ENCODE data around the gene TIMM8B.
"Not testable (repeated sequence)": the region's sequence is repeated elsewhere in the genome, so short reads cannot be mapped to it uniquely, and the experiment has no call there.

The TIMM8B gene, protein sequence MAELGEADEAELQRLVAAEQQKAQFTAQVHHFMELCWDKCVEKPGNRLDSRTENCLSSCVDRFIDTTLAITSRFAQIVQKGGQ

DNA sequence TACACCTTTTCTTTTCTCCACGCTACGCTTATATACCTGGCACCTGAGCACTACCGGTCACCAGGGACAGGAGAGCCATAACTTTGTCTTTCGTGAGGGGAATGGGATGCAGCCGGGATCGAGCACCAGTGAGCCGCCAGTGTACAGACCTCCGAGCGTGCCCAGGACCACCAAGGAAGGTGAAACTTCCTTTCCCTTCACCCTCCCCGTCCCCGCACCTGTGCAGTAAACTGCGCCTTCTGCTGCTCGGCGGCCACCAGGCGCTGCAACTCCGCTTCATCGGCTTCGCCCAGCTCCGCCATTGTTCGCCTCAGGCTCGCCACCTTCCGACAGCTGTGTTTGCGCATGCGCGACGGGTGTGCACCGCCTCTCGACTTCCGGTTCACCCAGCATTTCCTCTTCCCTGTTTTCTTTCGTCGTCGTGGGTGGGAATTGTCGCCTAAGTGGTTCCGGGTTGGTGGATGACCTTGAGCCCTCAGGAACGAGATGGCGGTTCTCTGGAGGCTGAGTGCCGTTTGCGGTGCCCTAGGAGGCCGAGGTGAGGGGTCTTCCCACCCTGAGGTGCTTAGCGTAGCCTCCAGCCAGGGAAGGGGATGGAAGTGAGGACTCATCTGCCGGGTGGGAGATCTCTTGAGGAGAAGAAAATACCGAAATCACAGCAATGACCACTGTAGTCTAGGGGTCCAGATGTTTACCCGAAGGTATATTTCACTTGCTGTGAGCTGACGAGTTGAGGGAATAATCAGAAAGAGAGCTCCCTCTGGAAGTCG lies at the start of gene TIMM8B, which contains the start of gene SDHD:
Gene TIMM8B, minus strand, starts transcription at position 335 of the 770 bp plus-strand sequence. Its CDS starts 33 bp downstream, at position 302.
Gene SDHD, plus strand, starts transcription at position 452 of the 770 bp plus-strand sequence. Its CDS starts 35 bp downstream, at position 487.
- DNase-seq (ENCODE audit: low read depth) = peak; percentile 94

DNA sequence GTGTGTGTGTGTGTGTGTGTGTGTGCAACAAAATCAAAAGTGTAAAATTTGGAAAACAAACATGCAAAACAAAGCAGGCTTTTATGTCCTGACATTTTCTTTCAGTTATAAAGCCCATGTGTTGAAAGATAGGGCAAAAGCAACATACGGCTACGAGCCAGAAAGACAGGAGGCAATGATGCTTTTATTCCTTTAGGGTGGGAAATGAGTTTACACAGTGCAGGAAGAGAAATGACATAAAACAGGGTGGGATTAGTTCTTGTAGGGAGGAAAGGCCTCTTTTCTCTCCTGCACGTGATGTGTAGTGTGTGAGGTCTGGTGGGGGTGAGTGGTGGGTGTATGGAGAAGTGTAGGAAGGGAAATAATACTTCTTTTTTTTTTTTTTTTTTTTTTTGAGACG lies 47.9 kb upstream of the TIMM8B start:
- no peak for DNase-seq (ENCODE audit: low read depth)

DNA sequence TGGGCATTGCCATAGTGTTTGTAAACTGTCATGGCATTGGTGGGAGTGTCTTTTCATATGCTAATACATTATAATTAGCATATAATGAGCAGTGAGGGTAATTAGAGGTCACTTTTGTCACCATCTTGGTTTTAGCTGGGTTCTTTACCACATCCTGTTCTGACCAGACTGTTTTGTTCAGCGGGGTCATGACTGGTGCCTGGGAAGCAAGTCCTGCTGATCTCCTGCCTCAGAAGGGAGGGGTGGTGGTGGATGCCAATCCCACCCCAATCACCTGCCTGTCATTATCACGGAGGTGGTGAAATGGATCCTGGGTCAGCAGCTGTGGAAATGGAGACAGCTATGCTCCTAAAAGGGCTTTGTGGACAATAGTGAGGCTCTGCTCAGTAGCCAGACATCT lies 46.2 kb upstream of the TIMM8B start:
- no peak for DNase-seq (ENCODE audit: low read depth)

DNA sequence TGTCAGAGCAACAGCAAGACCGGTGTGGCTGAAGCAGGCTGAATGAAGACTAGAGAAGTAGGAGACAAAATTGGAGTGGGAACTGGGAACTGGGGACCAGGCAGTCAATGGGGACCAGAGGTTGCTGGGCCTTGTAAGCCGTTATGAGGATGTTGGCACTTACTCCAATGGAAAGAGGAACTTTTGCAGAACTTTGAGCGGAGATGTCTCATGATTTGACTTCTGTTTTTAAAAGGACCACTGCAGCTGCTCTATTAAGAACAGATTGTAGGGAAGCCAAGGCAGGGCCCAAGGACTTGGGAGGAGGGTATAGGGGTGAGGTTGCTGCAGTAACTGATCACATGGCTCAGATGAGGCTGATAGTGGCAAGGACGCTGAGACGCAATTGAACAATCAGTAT lies 43.1 kb upstream of the TIMM8B start:
- DNase-seq (ENCODE audit: low read depth) = no peak

DNA sequence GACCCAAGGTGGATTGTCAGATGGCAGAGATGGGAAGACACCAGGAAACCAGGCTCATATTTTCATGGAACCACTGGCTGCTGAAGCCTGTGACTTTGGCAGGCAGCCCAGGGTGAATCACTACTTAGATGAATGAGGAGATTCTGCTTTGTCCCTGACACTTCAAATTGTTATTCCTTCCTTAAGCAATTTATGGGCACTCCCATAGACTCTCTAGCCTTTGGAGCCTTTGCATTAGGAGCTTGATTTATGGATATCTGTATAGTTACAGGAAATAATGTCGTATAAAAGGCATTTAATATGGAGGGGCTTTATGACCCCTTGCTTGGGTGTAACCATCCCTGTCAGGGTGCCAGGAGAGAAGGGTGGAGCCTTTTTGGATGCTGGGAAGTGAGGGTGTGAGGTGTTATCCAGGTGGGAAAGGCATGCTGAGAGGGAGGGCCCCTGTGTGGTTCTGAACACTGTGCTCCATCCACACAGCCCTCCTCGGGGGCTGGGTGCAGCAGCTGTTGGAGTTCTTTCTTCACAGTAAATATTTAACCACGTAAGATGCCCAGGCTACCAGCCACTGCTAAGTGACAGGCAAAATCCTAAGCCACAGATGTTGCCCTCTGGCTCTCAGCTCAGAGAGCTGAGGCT lies 42.0 kb upstream of the TIMM8B start:
- DNase-seq (ENCODE audit: low read depth) = no peak

DNA sequence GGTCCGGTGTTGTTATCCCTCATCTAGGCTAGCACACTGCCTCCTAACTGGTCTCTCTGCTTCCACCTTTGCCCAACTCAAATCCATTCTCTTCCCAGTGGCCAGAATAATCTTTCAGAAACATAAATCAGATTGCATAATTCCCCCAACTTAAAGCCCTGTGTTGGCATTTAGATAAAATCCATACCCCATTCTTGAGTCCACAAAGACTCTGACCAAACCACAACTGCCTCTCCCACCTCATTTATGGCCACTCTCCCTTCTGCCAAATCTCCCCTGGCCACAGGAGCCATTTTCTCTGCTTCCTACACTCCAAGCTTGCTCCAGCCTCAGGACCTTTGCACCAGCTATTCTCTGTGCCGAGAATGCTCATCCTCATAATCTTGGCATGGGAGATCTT lies 40.5 kb upstream of the TIMM8B start:
- no peak for DNase-seq (ENCODE audit: low read depth)

DNA sequence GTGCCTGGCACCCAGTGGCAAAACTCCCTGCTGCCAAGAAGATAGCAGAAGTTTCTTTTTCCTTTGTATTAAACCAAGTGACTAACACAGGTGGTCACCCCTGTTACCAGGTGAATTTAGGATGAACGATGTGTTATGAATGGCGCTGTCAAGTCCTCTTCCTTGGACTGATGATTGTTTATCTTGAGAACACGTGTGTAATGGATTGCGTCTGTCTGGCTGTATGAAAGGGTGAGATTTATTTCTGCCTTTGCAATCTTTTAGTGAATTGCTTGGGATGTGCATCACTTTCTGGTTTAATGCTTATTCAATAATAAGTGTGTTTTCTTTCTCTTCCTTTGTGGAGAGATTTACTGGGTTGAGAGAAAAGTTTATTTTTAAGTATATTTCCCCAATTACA lies 36.6 kb upstream of the TIMM8B start:
- DNase-seq (ENCODE audit: low read depth) = no peak

DNA sequence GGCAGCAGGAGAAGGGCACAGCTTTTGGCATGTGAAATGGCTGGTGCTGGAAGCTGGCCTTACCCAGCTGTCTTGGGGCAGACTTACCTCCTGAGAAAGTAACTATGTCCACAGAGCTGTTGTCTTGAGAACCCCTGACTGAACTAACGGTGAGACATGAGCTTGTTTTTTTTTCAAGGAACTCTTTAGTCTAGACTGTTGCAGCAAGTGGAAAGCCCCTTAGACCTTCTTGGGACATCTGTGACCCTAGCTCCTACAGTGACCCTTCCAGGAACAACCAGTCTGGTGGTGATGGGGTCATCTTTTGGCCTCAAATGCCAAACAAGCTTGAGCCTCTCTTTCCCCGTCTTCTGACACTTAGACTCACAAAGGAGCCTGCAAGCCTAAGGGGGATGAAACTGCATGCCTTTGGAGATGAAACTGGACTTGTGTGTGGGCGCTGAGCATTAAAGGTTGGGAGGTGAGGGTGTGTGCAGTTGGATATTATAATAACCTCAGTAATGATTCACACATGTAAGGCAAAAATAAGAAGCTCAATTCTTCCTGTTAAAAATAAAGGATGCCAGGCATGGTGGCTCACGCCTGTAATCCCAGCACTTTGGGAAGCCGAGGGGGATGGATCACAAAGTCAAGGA lies 35.5 kb upstream of the TIMM8B start:
- no peak for DNase-seq (ENCODE audit: low read depth)

DNA sequence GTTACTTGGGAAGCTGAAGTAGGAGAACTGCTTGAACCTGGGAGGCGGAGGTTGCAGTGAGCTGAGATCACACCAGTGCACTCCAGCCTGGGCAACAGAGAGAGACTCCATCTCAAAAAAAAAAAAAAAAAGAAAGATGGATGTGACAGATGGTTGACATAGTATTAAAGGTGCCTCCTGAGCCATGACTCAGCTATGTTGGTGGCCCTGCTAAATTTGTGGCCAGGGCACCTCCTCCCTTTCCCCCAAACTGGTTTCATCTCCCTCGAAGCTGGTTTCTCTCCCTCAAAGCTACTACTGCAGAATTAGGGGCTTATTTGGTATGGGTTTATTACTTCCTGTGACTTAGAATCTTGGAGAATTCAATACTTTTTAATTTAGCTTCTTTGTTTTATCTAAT lies 31.6 kb upstream of the TIMM8B start:
- DNase-seq (ENCODE audit: low read depth) = no peak

DNA sequence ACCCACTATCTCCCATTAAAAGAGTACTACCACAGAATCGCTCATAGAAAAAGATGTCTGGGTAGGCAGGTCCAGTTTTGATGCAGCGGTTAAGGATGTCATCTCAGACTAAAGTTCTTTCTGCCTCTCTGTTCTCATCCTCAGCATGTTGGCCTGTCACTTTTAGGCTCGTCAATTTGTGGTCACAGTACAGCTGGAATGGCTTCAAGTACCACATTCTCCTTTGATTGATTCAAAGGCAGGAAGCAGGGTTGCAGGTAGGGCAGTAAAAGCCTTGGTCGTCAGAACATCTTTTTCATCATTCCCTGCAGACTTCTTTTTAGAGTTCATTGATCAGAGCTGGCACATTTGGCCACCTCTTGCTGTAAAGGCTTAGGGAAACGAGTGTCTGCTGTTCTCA lies 28.8 kb upstream of the TIMM8B start:
- no peak for DNase-seq (ENCODE audit: low read depth)

DNA sequence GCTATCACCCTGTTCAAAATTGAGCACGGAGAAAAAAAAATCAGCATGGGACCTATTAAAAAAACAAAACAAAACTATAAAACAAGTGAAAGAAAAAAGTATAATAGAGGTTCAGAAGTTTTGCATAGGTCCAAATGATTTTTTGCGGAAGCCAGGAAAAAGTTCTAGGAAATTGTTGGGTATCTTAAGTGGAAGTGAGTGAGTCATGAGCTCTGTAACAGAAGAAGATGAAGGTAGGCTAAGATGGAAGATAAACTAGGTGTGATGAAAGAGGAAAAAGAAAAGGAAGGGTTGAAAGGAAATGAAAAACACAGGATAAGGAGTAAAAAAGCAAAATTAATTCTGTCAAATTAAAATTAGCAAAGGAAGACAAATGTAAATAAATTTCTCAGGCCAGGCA lies 27.9 kb upstream of the TIMM8B start:
- no peak for DNase-seq (ENCODE audit: low read depth)

DNA sequence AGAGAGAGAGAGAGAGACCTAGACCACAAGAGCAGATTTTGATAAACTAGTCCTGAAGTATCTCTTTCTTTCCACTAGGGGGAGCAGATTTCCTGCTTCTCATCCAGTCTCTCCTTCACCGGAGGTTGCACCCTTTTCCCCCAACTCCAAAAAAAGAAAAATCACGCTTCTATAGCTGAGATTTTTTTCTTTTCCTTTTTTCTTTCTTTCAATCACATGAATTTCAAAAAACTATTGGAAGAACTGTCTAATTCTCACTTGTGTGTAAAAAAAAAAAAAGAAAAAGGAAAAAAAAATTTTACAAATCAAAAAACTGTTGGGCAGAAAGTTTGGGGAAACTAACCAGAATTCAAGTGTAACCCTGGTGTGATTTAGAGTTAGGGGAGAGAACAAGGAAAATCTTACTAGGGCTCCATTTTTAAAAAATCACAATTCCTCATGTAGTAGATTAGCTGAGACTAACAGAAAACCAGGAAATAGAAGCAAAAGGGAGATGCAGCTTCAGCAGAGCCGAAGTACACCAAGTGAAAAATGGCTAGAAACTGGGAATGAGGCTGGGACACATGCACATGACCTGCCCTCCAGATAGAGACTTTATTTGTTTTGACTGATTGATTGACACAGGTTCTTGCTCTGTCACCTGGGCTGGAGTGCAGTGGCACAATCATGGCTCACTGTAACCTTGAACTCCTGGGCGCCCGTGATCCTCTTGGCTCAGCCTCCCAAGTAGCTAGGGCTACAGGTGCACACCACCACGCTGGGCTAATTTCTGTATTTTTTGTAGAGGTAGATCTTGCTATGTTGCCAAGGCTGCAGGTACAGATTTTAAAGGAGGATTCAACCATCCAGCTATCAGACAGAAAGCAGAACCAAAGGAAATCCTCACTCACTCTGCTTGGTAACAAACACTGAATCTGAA lies 27.2 kb upstream of the TIMM8B start:
- no peak for DNase-seq (ENCODE audit: low read depth)

DNA sequence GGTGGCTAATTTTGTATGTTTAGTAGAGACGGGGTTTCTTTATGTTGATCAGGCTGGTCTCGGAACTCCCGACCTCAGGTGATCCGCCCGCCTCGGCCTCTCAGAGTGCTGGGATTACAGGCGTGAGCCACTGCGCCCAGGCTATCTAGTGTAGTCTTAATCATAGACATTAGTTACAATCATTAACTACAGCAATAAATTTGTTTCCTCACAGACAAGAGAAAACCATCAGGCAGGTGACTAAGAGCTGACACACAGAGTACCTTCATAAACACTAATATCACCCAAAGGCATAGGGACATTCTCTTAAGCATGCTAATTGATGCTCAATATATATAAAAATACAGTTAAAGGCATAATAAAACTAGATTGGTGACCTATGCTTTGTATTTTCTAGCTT lies 19.5 kb upstream of the TIMM8B start:
- DNase-seq (ENCODE audit: low read depth) = no peak

DNA sequence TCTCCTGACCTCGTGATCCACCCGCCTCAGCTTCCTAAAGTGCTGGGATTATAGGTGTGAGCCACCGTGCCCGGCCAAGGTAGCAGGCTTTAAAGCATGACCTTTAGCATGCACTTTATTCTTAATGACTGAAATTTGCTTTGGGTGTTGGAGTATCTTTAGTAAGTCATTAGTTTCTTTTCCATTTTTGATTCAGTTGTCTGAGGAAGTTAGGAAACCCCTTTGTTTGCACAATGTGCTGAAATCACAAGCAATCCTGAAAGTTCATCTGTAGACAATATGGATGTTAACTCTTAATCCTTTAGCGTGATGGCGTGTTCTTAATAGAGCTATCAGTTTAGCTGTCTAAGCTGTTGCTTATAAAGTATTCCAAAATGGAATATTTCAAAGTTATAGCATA lies 16.9 kb upstream of the TIMM8B start:
- DNase-seq (ENCODE audit: low read depth) = no peak

DNA sequence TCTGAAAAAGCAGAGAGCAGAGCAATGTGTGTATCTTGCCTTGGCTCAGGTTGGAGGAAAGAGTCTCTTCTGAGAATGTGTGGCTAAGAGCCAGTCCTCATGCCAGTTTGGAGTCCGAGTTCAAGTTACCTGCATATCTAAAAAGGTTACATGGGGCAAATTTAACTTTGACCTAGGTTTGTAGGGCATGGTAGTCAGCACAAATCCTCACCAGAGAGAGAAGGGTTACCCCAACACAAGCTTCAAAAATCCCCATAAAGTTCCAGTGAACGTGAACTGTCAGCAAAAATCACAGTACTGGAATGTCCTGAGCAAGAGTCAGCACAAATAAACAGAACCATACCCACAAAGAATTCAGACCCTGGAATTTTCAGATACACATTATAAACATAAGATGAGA lies 13.9 kb upstream of the TIMM8B start:
- DNase-seq (ENCODE audit: low read depth) = no peak

DNA sequence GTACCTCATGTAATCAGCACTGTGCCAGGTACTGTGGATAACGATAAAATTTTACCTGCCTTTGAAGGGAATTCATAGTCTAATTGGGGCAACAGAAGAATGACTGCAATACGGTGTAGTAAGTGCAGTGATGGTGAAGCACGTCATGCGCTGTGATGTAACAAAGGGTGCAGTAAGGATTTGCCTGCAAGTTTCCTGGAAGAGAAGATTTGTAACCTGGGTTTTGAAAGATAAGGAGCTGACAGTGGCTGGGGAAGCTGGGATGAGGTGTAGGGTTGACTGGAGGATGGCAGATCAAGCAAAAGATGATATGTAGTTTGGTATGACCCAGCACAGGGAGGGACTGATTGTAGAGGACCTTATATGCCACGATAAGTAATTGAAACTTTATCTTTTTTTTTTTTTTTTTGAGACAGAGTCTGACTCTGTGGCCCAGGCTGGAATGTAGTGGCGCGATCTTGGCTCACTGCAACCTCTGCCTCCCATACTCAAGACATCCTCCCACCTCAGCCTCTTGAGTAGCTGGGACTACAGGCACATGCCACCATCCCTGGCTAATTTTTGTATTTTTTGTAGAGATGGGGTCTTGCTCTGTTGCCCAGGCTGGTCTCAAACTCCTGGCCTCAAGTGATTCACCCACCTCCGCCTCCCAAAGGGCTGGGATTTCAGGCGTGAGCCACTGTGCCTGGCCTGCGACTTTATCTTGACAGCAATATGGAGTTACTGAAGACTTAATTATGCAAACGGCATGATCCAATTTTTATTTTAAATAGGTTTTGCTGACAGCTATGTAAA lies 11.4 kb upstream of the TIMM8B start:
- DNase-seq (ENCODE audit: low read depth) = no peak

DNA sequence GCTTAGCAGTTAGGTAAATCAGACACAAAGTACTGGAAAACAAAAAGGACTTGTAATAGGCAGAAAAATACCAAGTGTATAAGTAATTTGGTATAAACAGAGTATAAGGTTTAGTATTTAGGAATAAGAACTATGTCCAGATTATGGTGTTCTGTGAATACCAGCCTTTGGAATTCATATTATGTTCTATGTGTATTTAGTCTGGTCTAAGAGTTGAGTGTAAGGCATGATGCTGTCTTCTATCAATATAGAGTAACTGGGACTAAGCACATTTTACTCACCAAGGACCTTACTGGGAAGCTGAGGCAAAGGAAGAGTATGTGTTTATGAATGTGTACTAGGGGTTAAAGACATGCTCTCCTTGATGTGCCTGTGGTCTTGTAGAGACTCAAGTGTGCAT lies 9.6 kb upstream of the TIMM8B start:
- no peak for DNase-seq (ENCODE audit: low read depth)

DNA sequence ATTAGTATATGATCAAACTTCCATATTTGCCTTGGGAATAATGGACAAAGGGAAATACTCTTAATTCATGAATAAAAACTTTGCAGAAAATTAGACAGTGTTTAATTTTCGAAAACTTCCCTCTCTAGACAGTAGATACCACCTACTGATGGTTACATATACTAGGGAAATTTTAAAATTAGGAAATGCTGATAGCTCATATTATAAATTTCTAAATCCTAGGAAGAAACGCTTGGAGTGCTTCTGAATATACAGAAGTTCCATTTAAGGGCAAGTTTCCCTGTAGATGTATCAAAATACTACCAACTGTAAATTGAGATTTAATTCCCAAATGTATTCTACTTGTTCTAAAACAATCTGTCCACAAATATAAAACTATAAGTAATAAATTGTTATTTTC lies 8.7 kb upstream of the TIMM8B start:
- DNase-seq (ENCODE audit: low read depth) = not testable (repeated sequence)

DNA sequence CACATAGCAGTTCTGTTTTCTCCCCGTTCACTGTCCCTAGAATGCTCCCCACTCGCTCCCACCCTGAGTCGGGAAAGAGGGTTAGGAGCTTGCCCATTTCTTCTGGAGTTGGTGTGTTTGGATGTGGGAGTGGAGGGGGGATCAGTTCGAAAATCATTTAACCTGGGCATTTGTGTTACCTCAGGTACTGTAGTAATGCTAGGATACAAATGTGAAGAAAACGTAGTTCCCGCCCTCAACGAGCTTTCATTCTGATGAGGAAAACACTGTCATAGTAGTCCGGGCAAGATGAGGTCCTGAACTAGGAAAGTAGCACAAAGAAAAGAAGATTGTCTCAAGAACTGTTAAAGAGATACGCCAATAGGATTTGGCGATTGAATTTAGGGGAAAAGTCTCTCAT lies 656 bp upstream of the TIMM8B start:
- no peak for DNase-seq (ENCODE audit: low read depth)

DNA sequence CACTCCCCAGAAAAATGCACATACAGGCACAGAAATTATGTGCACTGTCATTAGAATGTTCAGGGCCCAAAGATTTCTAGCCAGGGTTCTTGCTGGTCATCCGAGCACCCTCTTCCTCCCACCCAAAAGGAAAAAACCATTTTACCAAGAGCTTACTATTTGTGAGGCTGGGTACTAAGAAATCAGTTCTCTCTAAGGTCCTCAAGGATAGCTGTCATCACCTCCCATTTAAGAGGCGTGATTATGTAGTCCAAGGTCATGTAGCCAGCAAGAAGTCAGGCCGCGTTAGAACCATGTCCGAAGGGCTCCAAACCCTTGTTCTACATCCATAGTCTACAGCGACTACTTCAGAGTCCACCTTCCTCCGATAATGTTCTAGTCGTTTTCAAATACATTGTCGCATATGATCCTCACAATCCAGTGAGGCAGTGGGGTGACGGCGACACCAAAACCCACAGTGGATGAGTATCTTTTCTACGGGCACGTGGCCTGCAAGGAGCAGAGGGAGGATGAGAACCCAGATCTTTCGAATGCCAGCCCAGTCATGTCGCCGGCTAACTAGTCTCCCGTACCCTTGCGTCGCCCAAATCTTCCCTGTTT lies 634 bp downstream of the TIMM8B start:
- DNase-seq (ENCODE audit: low read depth) = no peak

DNA sequence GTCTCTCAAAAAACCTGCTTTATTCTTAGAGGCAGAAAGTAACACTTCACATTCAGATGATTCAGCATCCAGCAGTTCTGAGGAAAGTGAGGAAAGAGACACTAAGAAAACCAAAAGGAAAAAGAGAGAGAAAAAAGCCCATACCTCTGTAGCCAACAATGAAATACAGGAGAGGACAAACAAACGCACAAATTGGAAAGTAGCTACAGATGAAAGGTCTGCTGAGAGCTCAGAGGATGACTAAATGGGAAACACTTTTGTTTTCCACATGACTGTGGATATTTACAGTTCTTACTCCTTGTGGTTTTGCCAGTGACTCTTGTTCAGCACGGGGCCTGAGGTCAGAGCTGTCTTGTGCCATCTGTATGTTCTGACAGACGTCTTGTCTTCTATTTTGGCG lies 3.8 kb downstream of the TIMM8B start:
- no peak for DNase-seq (ENCODE audit: low read depth)
